Measurements from ENCODE around the gene ARID5B.
A peak's percentile ranks its signal among the peaks of the same experiment; 100 is the strongest.

Gene ARID5B

DNA sequence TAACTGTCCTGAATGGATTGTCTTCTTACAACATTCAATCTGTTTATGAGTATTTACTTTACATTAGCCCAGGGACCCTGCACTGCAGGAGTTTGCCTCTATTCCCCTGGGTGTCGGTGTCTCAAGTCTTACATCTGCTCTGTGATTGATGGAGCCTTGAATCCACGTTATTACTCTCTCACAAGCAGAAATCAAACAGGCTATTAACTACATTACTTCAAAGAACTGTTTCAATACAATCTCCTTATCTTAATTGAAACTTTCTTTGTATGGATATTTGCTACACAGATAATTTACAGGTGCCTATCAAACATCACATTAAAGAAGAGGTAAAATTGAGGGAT is 3.1 kb upstream of the ARID5B start:
- H2AFZ ChIP-seq (ENCODE audit: low read length), result no peak overlapping the region
- H3K4me1 ChIP-seq (ENCODE audit: insufficient read depth, low read length, poor library complexity, severe bottlenecking), result peaks cover 33% of the 10 kb centered on the region
- peaks cover 33% of the 10 kb centered on the region for H3K79me2 ChIP-seq (ENCODE audit: insufficient read depth, low read length)
- no peaks in the 10 kb centered on the region for H3K27me3 ChIP-seq (ENCODE audit: insufficient read depth, low read length, poor library complexity, severe bottlenecking)
- no peak for TF ChIP-seq EZH2phosphoT487 (IDR thresholded peaks at IDR 0.05; ENCODE audit: borderline replicate concordance)
- no peak for TF ChIP-seq CTCF (conservative IDR thresholded peaks at IDR 0.05; ENCODE audit: low read length)
- peak overlapping the region; percentile 78 for H3K4me2 ChIP-seq (ENCODE audit: low read depth, low read length, poor library complexity, severe bottlenecking)
- peak overlapping the region; percentile 92 for H3K4me3 ChIP-seq (ENCODE audit: low read length, poor library complexity, severe bottlenecking)
- H3K36me3 ChIP-seq (ENCODE audit: insufficient read depth, low read length), result no peaks in the 10 kb centered on the region
- peak overlapping the region; percentile 90 for H3K9ac ChIP-seq (ENCODE audit: low read depth, low read length, poor library complexity, severe bottlenecking)
- H3F3A ChIP-seq (ENCODE audit: low read depth), result peaks cover 10% of the 10 kb centered on the region
- H4K20me1 ChIP-seq (ENCODE audit: insufficient read depth, low read length, poor library complexity, severe bottlenecking), result no peaks in the 10 kb centered on the region
- H3K9me3 ChIP-seq (ENCODE audit: insufficient read depth, low read depth, low read length), result no peaks in the 10 kb centered on the region
- H3K9me2 ChIP-seq (replicated peaks; ENCODE audit: low read depth, low read length), result no peaks in the 10 kb centered on the region

GRCh38 chr10:61899069-61899531 is 2.4 kb upstream of the ARID5B start:
- no peaks in the 10 kb centered on the region for H3K27me3 ChIP-seq (ENCODE audit: insufficient read depth, low read length, poor library complexity, severe bottlenecking)
- H3K9ac ChIP-seq (ENCODE audit: low read depth, low read length, poor library complexity, severe bottlenecking), result peak overlapping the region; percentile 90
- peaks cover 12% of the 10 kb centered on the region for H3F3A ChIP-seq (ENCODE audit: low read depth)
- no peaks in the 10 kb centered on the region for H3K36me3 ChIP-seq (ENCODE audit: insufficient read depth, low read length)
- peaks cover 40% of the 10 kb centered on the region for H3K79me2 ChIP-seq (ENCODE audit: insufficient read depth, low read length)
- TF ChIP-seq EZH2phosphoT487 (IDR thresholded peaks at IDR 0.05; ENCODE audit: borderline replicate concordance) (no peak), CTCF (conservative IDR thresholded peaks at IDR 0.05; ENCODE audit: low read length) (no peak)
- H4K20me1 ChIP-seq (ENCODE audit: insufficient read depth, low read length, poor library complexity, severe bottlenecking), result peaks cover 3% of the 10 kb centered on the region
- peaks cover 33% of the 10 kb centered on the region for H3K4me1 ChIP-seq (ENCODE audit: insufficient read depth, low read length, poor library complexity, severe bottlenecking)
- H2AFZ ChIP-seq (ENCODE audit: low read length), result peak overlapping the region; percentile 99; the same call in 1 of the 2 replicates
- no peaks in the 10 kb centered on the region for H3K9me2 ChIP-seq (replicated peaks; ENCODE audit: low read depth, low read length)
- H3K4me3 ChIP-seq (ENCODE audit: low read length, poor library complexity, severe bottlenecking), result peak overlapping the region; percentile 92
- peak overlapping the region; percentile 78 for H3K4me2 ChIP-seq (ENCODE audit: low read depth, low read length, poor library complexity, severe bottlenecking)
- no peaks in the 10 kb centered on the region for H3K9me3 ChIP-seq (ENCODE audit: insufficient read depth, low read depth, low read length)

DNA sequence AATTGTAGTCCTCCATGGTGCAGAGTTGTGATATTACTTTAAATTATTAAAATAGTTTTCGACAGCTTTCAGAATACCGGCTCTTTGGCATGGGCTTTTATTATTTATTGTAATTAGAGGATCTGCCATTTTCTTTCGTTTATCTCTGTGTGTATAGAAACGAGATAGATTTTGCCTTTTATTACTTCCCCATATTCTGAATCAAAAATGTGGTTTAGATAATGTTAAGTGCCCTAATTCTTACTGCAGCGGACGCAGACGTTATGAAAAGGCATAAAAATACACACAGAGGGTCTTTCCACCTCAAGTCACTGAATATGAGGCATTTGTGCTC is 1.9 kb upstream of the ARID5B start:
- Histone ChIP-seq H4K20me1 (ENCODE audit: insufficient read depth, low read length, poor library complexity, severe bottlenecking) (peaks cover 8% of the 10 kb centered on the region), H3K9me2 (replicated peaks; ENCODE audit: low read depth, low read length) (no peaks in the 10 kb centered on the region), H3K79me2 (ENCODE audit: insufficient read depth, low read length) (peaks cover 46% of the 10 kb centered on the region), H3K9ac (ENCODE audit: low read depth, low read length, poor library complexity, severe bottlenecking) (peak overlapping the region; percentile 90), H3K4me1 (ENCODE audit: insufficient read depth, low read length, poor library complexity, severe bottlenecking) (peaks cover 33% of the 10 kb centered on the region), H3K36me3 (ENCODE audit: insufficient read depth, low read length) (no peaks in the 10 kb centered on the region), H3F3A (ENCODE audit: low read depth) (peaks cover 17% of the 10 kb centered on the region), H3K27me3 (ENCODE audit: insufficient read depth, low read length, poor library complexity, severe bottlenecking) (no peaks in the 10 kb centered on the region), H3K4me3 (ENCODE audit: low read length, poor library complexity, severe bottlenecking) (peak overlapping the region; percentile 92), H2AFZ (ENCODE audit: low read length) (peak overlapping the region; percentile 99), H3K9me3 (ENCODE audit: insufficient read depth, low read depth, low read length) (no peaks in the 10 kb centered on the region), H3K4me2 (ENCODE audit: low read depth, low read length, poor library complexity, severe bottlenecking) (peak overlapping the region; percentile 78)
- TF ChIP-seq EZH2phosphoT487 (IDR thresholded peaks at IDR 0.05; ENCODE audit: borderline replicate concordance) (no peak), CTCF (conservative IDR thresholded peaks at IDR 0.05; ENCODE audit: low read length) (no peak)
